ENCODE results near the gene PPP2R2C.

DNA sequence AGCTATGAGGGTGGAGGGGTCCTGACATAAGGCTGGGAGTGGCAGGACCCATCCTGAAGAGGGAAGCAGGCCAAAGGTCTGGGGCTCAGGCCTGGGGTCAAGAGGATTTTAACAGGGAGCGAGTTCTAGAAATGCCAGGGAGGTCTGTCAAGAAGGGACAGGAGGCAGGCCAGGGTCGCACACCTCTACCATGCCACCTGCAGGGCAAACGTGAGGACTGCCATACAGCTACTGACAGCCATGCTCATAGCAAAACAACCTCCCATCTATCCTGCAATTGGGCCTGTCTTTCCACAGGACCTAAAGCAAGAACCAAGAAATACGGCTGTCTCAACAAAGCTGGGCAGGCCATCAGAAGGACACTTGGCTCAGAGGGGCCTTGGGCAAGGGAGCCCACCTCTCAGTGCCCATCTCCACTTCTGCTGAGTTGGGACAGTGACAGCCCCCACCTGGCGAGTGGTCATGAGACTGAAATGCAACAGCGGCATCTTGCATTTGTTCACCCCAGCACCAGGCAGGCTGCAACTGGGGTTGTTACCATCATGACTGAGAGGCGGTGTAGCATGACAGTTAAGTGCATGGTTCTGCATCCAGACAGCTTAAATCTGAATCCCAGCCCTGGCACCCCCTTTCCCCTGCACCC is 110.0 kb downstream of the PPP2R2C start:
- TF ChIP-seq, protein P1, sequence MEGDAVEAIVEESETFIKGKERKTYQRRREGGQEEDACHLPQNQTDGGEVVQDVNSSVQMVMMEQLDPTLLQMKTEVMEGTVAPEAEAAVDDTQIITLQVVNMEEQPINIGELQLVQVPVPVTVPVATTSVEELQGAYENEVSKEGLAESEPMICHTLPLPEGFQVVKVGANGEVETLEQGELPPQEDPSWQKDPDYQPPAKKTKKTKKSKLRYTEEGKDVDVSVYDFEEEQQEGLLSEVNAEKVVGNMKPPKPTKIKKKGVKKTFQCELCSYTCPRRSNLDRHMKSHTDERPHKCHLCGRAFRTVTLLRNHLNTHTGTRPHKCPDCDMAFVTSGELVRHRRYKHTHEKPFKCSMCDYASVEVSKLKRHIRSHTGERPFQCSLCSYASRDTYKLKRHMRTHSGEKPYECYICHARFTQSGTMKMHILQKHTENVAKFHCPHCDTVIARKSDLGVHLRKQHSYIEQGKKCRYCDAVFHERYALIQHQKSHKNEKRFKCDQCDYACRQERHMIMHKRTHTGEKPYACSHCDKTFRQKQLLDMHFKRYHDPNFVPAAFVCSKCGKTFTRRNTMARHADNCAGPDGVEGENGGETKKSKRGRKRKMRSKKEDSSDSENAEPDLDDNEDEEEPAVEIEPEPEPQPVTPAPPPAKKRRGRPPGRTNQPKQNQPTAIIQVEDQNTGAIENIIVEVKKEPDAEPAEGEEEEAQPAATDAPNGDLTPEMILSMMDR (IDR thresholded peaks at IDR 0.05 in 2 of 3, conservative IDR thresholded peaks at IDR 0.05 in 1 of 3; ENCODE audit: borderline replicate concordance in 1 of 3, insufficient read depth in 1 of 3, low read depth in 2 of 3, low read length in 2 of 3) = peak in 2 of 3 experiments; percentile 27 to 33; a peak in 3 of 6 replicates
- TF ChIP-seq POLR2AphosphoS5 (IDR thresholded peaks at IDR 0.05; ENCODE audit: low read depth, low read length) (no peak), YY1 (IDR thresholded peaks at IDR 0.05; ENCODE audit: extremely low read depth, insufficient replicate concordance, low read depth, low read length) (no peak), ZNF274 (IDR thresholded peaks at IDR 0.05; ENCODE audit: low read depth, low read length) (no peak)

Measured in HCT116 (cell line).